Left lung (tissue), 10 donors: ENCODE data around the gene SLC66A1. TPM values are rescaled to one million over a fixed set of nuclear protein-coding genes. Genes with fewer than 3 reads are reported as not detected.
"Not testable (repeated sequence)": the region's sequence is repeated elsewhere in the genome, so short reads cannot be mapped to it uniquely, and the experiment has no call there.

Source experiments
- ATAC-seq: fragments of 200-7000 bp; cut with Tn5 transposase; one replicate; pipeline ENCODE4 v1.9.1; 2020; ENCODE audit warnings: moderate library complexity
- DNase-seq, 4 donors: peaks; one replicate each; pipeline ENCODE4 v3.0.0-alpha.2; 2013 to 2020
- H3K27ac ChIP-seq, 2 donors: fragments of 200-600 bp; sonication (generic) in 1 of 2; one replicate each; pipeline versions ENCODE4 v1.5.0 to v1.8.0; 2020 to 2021
- H3K27me3 ChIP-seq, 2 donors: fragments of 200-600 bp; sonication (generic) in 1 of 2; one replicate each; pipeline versions ENCODE4 v1.5.0 to v1.8.0; 2020 to 2021
- H3K36me3 ChIP-seq, 2 donors: fragments of 200-600 bp; sonication (generic) in 1 of 2; one replicate each; pipeline versions ENCODE4 v1.5.0 to v1.8.0; 2020 to 2021
- H3K4me1 ChIP-seq, 2 donors: fragments of 200-600 bp; one replicate each; pipeline ENCODE4 v1.8.0; 2021
- H3K4me3 ChIP-seq, 2 donors: fragments of 200-600 bp; sonication (generic) in 1 of 2; one replicate each; pipeline versions ENCODE4 v1.5.0 to v1.8.0; 2020 to 2021; ENCODE audit warnings: mild to moderate bottlenecking in 1 of 2
- H3K9me3 ChIP-seq, 2 donors: fragments of 200-600 bp; sonication (generic) in 1 of 2; one replicate each; pipeline versions ENCODE4 v1.5.0 to v1.8.0; 2020 to 2021
- CTCF ChIP-seq, 2 donors: fragments of 200-600 bp; sonication (generic) in 1 of 2; IDR thresholded peaks; one replicate each; pipeline versions ENCODE4 v1.5.0 to v1.8.0; 2021; ENCODE audit warnings: antibody characterized with exemption in 2 of 2
- intact Hi-C, 2 donors: fragments of 100-400 bp; cut with DNase I; formaldehyde crosslinking; loops; one replicate each; pipeline versions ENCODE4 v1.11.2 to v1.14.2; 2022
- polyA plus RNA-seq, 6 donors: library from polyadenylated mRNA; unstranded; fragments of 120-200 nt; gene quantifications; one replicate each; pipeline ENCODE4 v1.2.1, GENCODE V29; 2013; ENCODE audit not compliant: insufficient read length in 6 of 6
- total RNA-seq, 2 donors: library from RNA; stranded (reverse); fragmentation: NEBNext Ultra II Directional; extraction: Animal tissue kit (Norgen Biotek cat#: 25700); gene quantifications; one replicate each; pipeline ENCODE4 v1.2.1, GENCODE V29; 2021
- donor health status: DM: no; HTN: yes; CAD: no.
- donor health status: DM: no; HTN: no; CAD: no.

SLC66A1 gene
- total and polyA plus RNA-seq, 8 donors: 7.9 to 21.1 (median 10.2) TPM

GRCh38 chr1:19294638-19295037 is 17.5 kb upstream of the SLC66A1 start:
- TF ChIP-seq CTCF (IDR thresholded peaks at IDR 0.05): no peak
- DNase-seq: no peak
- ATAC-seq: no peak
- intact Hi-C loops: no loop called here
- Histone ChIP-seq H3K27me3 (no peaks in the 10 kb centered on the region), H3K9me3 (peaks cover 0 to 30% of the 10 kb centered on the region in 2 donors), H3K4me3 (no peak overlapping the region), H3K36me3 (no peaks in the 10 kb centered on the region), H3K27ac (no peak overlapping the region), H3K4me1 (no peaks in the 10 kb centered on the region)

- intact Hi-C loops: no loop called here
- no peak for TF ChIP-seq CTCF (IDR thresholded peaks at IDR 0.05)
These were observed 11.9 kb upstream of the SLC66A1 start for GRCh38 chr1:19300211-19300610.

GRCh38 chr1:19304081-19304480 is 8.0 kb upstream of the SLC66A1 start:
- H3K4me1 ChIP-seq, H3K9me3 ChIP-seq, H3K27ac ChIP-seq, DNase-seq, H3K27me3 ChIP-seq, H3K4me3 ChIP-seq, ATAC-seq, intact Hi-C loops: not testable (repeated sequence)
- H3K36me3 ChIP-seq: peaks cover 0 to 61% of the 10 kb centered on the region in 2 donors

More at GRCh38 chr1:19300211-19300610, 11.9 kb upstream of the SLC66A1 start:
- Histone ChIP-seq H3K27ac (no peak overlapping the region), H3K4me3 (no peak overlapping the region), H3K9me3 (peaks cover 0 to 8% of the 10 kb centered on the region in 2 donors), H3K36me3 (peaks cover 0 to 28% of the 10 kb centered on the region in 2 donors), H3K27me3 (no peaks in the 10 kb centered on the region), H3K4me1 (no peaks in the 10 kb centered on the region)
- no peak for ATAC-seq
- DNase-seq: no peak

GRCh38 chr1:19305880-19306279 is 6.2 kb upstream of the SLC66A1 start:
- H3K36me3 ChIP-seq: peaks cover 0 to 61% of the 10 kb centered on the region in 2 donors
- peaks cover 3 to 4% of the 10 kb centered on the region in 2 donors for H3K4me1 ChIP-seq
- H3K9me3 ChIP-seq: no peaks in the 10 kb centered on the region
- no peak overlapping the region for H3K4me3 ChIP-seq
- H3K27ac ChIP-seq: no peak overlapping the region
- ATAC-seq (no peak), DNase-seq (no peak)
- H3K27me3 ChIP-seq: no peaks in the 10 kb centered on the region
- no peak for TF ChIP-seq CTCF (IDR thresholded peaks at IDR 0.05)
- intact Hi-C loops: no loop called here

- Histone ChIP-seq H3K4me1 (peaks cover 7 to 11% of the 10 kb centered on the region in 2 donors), H3K27me3 (no peaks in the 10 kb centered on the region), H3K27ac (no peak overlapping the region), H3K4me3 (no peak overlapping the region), H3K36me3 (peaks cover 0 to 61% of the 10 kb centered on the region in 2 donors), H3K9me3 (no peaks in the 10 kb centered on the region)
- TF ChIP-seq CTCF (IDR thresholded peaks at IDR 0.05): no peak
- no peak for ATAC-seq
- no peak for DNase-seq
- intact Hi-C loops: no loop called here
These were observed 5.2 kb upstream of the SLC66A1 start for GRCh38 chr1:19306941-19307340.
